ENCODE measurements around the gene PNPLA2. TPM values are rescaled to one million over a fixed set of nuclear protein-coding genes. Genes with fewer than 3 reads are reported as not detected.

PNPLA2 gene
- total RNA-seq, 2 experiments from 2014 or later = 19.8 to 41.2 TPM

DNA sequence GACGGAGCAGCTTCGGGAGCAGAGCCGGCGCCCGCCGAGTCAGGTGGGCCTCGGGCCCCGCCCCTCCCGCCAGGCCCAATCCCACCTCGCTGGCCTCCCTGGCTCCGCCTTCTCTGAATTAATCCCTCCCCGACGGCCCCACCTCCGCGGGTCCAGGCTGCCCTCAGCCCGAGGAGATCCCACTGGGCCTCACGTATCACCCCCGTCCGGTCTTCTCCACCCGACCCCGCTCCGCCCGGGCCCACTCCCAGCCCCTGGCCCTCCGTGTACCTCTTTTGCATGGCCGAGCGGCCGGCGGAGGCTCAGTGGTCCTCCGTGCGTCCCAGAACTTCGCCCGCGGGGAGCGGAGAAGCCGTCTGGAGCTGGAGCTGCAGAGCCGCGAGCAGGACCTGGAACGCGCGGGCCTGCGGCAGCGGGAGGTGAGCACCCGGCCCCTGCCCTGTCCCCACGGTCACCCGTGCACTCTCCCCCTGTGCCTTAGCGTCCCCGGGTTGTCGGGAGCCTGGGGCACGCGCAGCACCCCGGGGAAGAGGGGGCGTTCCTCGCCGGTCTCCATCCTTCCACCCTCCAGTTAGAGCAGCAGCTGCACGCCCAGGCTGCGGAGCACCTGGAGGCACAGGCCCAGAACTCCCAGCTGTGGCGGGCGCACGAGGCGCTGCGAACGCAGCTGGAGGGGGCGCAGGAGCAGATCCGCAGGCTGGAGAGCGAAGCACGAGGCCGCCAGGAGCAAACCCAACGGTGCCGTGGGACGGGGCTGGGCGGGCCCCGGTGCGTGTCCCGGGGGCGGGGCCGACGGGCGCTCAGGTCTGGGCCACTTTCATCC lies 11.8 kb downstream of the PNPLA2 start:
- Histone ChIP-seq H3K4me2 (ENCODE audit: low read length) (peak overlapping the region; percentile 68), H3K4me1 (ENCODE audit: insufficient read depth, low read length, poor library complexity, severe bottlenecking) (peaks cover 36% of the 10 kb centered on the region), H3K4me3 (ENCODE audit: low read depth, low read length, poor library complexity, severe bottlenecking) (no peak overlapping the region), H3K9me3 (ENCODE audit: low read length) (no peaks in the 10 kb centered on the region), H2AFZ (ENCODE audit: low read length) (no peak overlapping the region), H3K27ac (ENCODE audit: low read depth, low read length, poor library complexity, severe bottlenecking) (no peak overlapping the region), H3K79me2 (ENCODE audit: insufficient read depth, low read depth, low read length) (no peaks in the 10 kb centered on the region), H3K9me2 (ENCODE audit: insufficient read depth, low read length) (no peaks in the 10 kb centered on the region), H3K36me3 (ENCODE audit: insufficient read depth, low read length) (no peaks in the 10 kb centered on the region), H4K20me1 (ENCODE audit: insufficient read depth, low read length) (no peaks in the 10 kb centered on the region)
- peak; percentile 48 for DNase-seq (ENCODE audit: low spot score)
- BruUV-seq (replicated peaks) = no TSS peak
- intact Hi-C loops (cut with micrococcal nuclease; ENCODE audit: unreplicated experiment) = no loop called here
- 0 out of 2 replicates have a peak, but pooled peaks have one; percentile 34 for TF ChIP-seq EZH2phosphoT487 (IDR thresholded peaks at IDR 0.05; ENCODE audit: borderline replicate concordance, low read depth, low read length)
- TF ChIP-seq, protein P1, sequence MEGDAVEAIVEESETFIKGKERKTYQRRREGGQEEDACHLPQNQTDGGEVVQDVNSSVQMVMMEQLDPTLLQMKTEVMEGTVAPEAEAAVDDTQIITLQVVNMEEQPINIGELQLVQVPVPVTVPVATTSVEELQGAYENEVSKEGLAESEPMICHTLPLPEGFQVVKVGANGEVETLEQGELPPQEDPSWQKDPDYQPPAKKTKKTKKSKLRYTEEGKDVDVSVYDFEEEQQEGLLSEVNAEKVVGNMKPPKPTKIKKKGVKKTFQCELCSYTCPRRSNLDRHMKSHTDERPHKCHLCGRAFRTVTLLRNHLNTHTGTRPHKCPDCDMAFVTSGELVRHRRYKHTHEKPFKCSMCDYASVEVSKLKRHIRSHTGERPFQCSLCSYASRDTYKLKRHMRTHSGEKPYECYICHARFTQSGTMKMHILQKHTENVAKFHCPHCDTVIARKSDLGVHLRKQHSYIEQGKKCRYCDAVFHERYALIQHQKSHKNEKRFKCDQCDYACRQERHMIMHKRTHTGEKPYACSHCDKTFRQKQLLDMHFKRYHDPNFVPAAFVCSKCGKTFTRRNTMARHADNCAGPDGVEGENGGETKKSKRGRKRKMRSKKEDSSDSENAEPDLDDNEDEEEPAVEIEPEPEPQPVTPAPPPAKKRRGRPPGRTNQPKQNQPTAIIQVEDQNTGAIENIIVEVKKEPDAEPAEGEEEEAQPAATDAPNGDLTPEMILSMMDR (conservative IDR thresholded peaks at IDR 0.05; ENCODE audit: low read length) = no peak
- ChIA-PET CTCF (ENCODE audit: unreplicated experiment) (no interaction called here), POLR2A (interaction anchor here (0.9 to 1.0 kb wide), 2 partner anchors 11 to 13 kb away, joined by 3 to 4 read pairs; no protein-coding TSS in a partner anchor)

DNA sequence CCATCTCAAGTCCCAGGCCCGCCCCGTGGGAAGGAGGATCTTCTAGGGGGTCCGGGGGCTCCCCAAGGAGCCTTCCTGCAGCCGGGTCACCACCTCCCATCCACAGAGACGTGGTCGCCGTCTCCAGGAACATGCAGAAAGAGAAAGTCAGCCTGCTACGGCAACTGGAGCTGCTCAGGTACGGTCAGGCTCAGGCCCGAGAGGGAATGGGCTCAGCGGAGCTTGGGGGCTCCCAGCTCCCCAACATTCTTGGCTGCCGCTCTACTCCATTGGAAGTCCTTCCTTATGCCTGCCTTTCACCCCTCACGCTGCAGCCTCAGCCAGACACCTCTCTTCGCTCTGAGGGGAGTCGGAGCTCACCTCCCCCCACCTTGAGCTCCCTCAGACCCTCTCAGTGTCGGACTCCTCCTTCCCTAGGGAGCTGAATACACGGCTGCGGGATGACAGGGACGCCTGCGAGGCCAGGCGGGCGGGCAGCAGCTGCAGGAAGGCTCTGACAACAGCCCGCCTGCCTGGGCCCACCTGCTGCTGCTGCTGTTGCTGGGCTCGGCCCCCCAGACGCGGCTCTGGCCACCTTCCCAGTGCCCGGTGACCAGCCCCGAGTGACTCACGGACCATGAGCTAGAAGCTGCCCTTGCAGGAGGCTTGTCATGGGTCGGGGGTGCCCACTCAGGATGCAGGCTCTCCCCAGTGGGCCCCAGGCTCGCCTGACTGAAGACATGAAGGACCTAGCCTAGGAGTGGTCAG lies 12.6 kb downstream of the PNPLA2 start:
- CTCF ChIA-PET (ENCODE audit: unreplicated experiment) = no interaction called here
- intact Hi-C loops (cut with micrococcal nuclease; ENCODE audit: unreplicated experiment) = no loop called here
- no peaks in the 10 kb centered on the region for H3K9me2 ChIP-seq (ENCODE audit: insufficient read depth, low read length)
- no peak overlapping the region for H3K27ac ChIP-seq (ENCODE audit: low read depth, low read length, poor library complexity, severe bottlenecking)
- no peak overlapping the region for H2AFZ ChIP-seq (ENCODE audit: low read length)
- H3K79me2 ChIP-seq (ENCODE audit: insufficient read depth, low read depth, low read length) = no peaks in the 10 kb centered on the region
- no peaks in the 10 kb centered on the region for H4K20me1 ChIP-seq (ENCODE audit: insufficient read depth, low read length)
- DNase-seq (ENCODE audit: low spot score) = no peak
- no peaks in the 10 kb centered on the region for H3K9me3 ChIP-seq (ENCODE audit: low read length)
- BruUV-seq (replicated peaks) = no TSS peak
- no peak overlapping the region for H3K4me3 ChIP-seq (ENCODE audit: low read depth, low read length, poor library complexity, severe bottlenecking)
- H3K4me2 ChIP-seq (ENCODE audit: low read length) = no peak overlapping the region
- no peak for TF ChIP-seq EZH2phosphoT487 (IDR thresholded peaks at IDR 0.05; ENCODE audit: borderline replicate concordance, low read depth, low read length)
- TF ChIP-seq, protein P1 (conservative IDR thresholded peaks at IDR 0.05; ENCODE audit: low read length) = no peak
- H3K36me3 ChIP-seq (ENCODE audit: insufficient read depth, low read length) = no peaks in the 10 kb centered on the region
- peaks cover 36% of the 10 kb centered on the region for H3K4me1 ChIP-seq (ENCODE audit: insufficient read depth, low read length, poor library complexity, severe bottlenecking)
- POLR2A ChIA-PET = interaction anchor here (0.9 kb wide), 1 partner anchor 12 kb away, joined by 3 read pairs; no protein-coding TSS in a partner anchor
